Glutamatergic neuron (in vitro differentiated cells): ENCODE results near the gene EXT2. TPM values are rescaled to one million over a fixed set of nuclear protein-coding genes. Genes with fewer than 3 reads are reported as not detected.

Experiments
- DNase-seq: peaks from one replicate; pipeline ENCODE4 v3.0.0; 2022
- H3K27ac Mint-ChIP-seq: one replicate; pipeline ENCODE4 v1.8.0; 2020; ENCODE audit warnings: mild to moderate bottlenecking, mixed read lengths, inconsistent platforms; ENCODE audit not compliant: unreplicated experiment
- H3K27me3 Mint-ChIP-seq: one replicate; pipeline ENCODE4 v1.8.0; 2020; ENCODE audit warnings: mild to moderate bottlenecking, moderate library complexity, mixed read lengths, inconsistent platforms; ENCODE audit not compliant: unreplicated experiment
- H3K36me3 Mint-ChIP-seq: one replicate; pipeline ENCODE4 v1.8.0; 2020; ENCODE audit warnings: mild to moderate bottlenecking, mixed read lengths, inconsistent platforms; ENCODE audit not compliant: unreplicated experiment
- H3K4me1 Mint-ChIP-seq: one replicate; pipeline ENCODE4 v1.8.0; 2020; ENCODE audit warnings: mild to moderate bottlenecking, low read depth, mixed read lengths, inconsistent platforms; ENCODE audit not compliant: unreplicated experiment
- H3K4me3 Mint-ChIP-seq: one replicate; pipeline ENCODE4 v1.8.0; 2020; ENCODE audit warnings: mild to moderate bottlenecking, mixed read lengths, inconsistent platforms; ENCODE audit not compliant: unreplicated experiment
- H3K9me3 Mint-ChIP-seq: one replicate; pipeline ENCODE4 v1.8.0; 2020; ENCODE audit warnings: mild to moderate bottlenecking, moderate library complexity, mixed read lengths, inconsistent platforms; ENCODE audit not compliant: unreplicated experiment
- total RNA-seq: library from RNA; stranded (reverse); fragmentation: NEBNext Ultra II Directional; extraction: Animal tissue kit (Norgen Biotek cat#: 25700); gene quantifications from one replicate; pipeline ENCODE4 v1.2.1, GENCODE V29; 2021; ENCODE audit not compliant: unreplicated experiment
- TF ChIP-seq, protein P1 (sequence below): fragments of 200-600 bp; sonication (generic); IDR thresholded peaks from one replicate; pipeline ENCODE4 v1.5.0; 2021; ENCODE audit not compliant: partially characterized antibody, unreplicated experiment

The EXT2 gene
- total RNA-seq, 1 donor from 2014 or later = 46.3 TPM

DNA sequence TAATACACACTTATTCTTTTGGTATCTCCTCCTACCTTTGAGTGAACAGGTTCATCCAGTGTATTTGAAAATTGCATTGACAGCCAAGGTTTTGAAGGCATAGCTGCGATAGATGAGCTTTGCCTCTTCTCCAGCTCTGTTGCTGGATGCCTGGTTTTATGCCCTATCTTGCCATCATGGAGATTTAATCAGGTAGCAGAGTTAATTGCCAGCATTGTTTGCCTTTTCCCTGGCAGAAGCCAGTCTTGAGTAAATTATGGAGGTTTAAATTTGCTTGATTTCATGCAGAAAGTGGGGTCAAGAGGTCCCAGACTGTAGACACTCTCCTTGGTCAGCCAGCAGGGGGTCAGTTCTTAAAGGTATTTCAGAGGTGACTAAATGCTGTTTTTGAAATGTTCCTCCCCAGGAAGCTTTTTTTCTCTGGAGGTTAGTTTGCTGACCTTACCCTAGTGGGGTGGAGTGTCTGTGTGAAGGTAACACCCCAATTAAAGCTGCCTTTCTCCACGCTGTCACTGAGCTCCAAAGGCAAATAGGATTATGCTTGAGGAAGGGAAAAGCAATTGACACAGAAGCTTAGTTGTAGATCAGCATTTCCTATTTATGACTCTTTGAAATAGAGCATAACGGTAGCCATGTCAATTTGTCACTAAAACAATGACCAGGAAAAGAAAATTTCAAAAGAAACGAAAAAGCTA, 96.0 kb downstream of the EXT2 start:
- Mint-ChIP-seq H3K27me3 (no peaks in the 10 kb centered on the region), H3K4me1 (no peaks in the 10 kb centered on the region), H3K27ac (no peak overlapping the region), H3K4me3 (no peak overlapping the region), H3K9me3 (peaks cover 2% of the 10 kb centered on the region), H3K36me3 (peaks cover 38% of the 10 kb centered on the region)
- DNase-seq = no peak
- TF ChIP-seq, protein P1, sequence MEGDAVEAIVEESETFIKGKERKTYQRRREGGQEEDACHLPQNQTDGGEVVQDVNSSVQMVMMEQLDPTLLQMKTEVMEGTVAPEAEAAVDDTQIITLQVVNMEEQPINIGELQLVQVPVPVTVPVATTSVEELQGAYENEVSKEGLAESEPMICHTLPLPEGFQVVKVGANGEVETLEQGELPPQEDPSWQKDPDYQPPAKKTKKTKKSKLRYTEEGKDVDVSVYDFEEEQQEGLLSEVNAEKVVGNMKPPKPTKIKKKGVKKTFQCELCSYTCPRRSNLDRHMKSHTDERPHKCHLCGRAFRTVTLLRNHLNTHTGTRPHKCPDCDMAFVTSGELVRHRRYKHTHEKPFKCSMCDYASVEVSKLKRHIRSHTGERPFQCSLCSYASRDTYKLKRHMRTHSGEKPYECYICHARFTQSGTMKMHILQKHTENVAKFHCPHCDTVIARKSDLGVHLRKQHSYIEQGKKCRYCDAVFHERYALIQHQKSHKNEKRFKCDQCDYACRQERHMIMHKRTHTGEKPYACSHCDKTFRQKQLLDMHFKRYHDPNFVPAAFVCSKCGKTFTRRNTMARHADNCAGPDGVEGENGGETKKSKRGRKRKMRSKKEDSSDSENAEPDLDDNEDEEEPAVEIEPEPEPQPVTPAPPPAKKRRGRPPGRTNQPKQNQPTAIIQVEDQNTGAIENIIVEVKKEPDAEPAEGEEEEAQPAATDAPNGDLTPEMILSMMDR = no peak

DNA sequence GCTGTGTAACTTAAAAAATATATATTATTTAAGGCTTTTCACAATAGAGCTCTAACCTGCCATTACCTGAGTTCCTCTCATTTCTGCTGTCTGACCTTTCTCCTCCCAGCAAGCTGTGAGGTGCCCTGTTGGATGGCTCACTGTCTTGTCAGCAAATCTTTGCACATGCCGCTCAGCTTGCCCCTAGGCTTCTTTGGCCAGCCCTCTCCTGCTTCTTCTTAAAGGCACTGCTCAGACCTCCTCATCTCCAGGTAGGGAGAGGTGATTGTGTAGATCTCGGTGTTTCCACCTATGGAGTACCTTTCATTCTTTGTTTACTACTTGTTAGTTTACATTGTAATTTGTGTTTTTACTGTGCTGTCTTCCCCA, 96.5 kb downstream of the EXT2 start:
- Mint-ChIP-seq H3K27me3 (no peaks in the 10 kb centered on the region), H3K9me3 (peaks cover 2% of the 10 kb centered on the region), H3K27ac (no peak overlapping the region)

DNA sequence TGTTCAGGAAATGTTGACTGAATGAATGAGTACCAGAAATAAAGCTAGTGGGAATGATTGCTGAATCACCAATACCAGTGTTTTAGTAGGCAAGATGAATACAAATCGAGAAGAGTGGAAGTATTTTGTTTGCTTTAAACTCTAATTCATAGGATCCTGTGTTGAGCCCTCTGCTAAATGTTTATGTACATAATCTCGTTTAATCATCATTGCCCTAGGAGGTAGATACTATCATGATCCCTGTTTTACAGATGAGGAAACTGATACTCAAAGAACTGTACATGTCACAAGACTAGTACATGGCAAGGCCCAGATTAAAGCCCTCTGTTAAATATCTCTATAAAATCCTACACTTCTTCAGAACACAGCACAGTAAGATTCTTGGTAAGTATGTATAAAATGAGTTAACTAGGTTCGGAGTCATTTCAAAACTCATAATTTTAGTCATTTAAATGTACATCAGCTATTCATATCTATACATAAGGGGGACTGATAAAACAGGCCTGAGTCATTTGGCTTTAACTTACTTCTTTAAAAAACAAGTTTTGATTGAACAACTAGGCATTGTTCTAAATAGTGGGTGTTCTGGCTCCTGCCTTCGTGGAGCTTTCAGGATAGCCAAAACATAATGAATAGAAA, 97.1 kb downstream of the EXT2 start:
- Mint-ChIP-seq H3K27ac (no peak overlapping the region), H3K27me3 (no peaks in the 10 kb centered on the region), H3K4me3 (no peak overlapping the region), H3K4me1 (no peaks in the 10 kb centered on the region), H3K9me3 (peaks cover 2% of the 10 kb centered on the region), H3K36me3 (peaks cover 39% of the 10 kb centered on the region)
- DNase-seq = no peak
- TF ChIP-seq, protein P1 = no peak

More for the DNA sequence above, 96.5 kb downstream of the EXT2 start:
- Mint-ChIP-seq H3K4me1 (no peaks in the 10 kb centered on the region), H3K36me3 (peaks cover 42% of the 10 kb centered on the region), H3K4me3 (no peak overlapping the region)
- no peak for DNase-seq
- TF ChIP-seq, protein P1 = no peak

DNA sequence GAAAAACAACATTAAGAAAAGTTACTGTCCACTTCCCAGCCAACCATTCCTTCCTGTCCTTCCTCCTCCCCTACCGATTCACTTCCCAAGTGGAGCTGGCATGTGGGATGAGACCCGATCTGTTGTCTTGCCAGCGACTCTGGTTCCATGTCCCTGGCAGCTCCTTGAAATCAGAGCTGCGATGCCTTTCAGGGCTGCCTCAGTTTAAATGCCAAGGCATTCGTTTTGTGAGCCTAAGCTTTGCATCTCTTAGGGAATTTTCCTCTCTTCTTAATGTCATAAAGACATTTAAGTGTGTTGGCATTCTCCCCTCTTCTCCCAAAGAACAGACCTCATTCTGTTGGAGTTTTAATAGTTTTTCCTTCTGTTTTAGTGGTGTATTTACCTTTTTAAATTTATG, 98.4 kb downstream of the EXT2 start:
- Mint-ChIP-seq H3K27me3 (no peaks in the 10 kb centered on the region), H3K27ac (no peak overlapping the region), H3K4me3 (no peak overlapping the region), H3K36me3 (peaks cover 26% of the 10 kb centered on the region), H3K9me3 (peaks cover 2% of the 10 kb centered on the region), H3K4me1 (no peaks in the 10 kb centered on the region)
- TF ChIP-seq, protein P1 = no peak
- DNase-seq = no peak

DNA sequence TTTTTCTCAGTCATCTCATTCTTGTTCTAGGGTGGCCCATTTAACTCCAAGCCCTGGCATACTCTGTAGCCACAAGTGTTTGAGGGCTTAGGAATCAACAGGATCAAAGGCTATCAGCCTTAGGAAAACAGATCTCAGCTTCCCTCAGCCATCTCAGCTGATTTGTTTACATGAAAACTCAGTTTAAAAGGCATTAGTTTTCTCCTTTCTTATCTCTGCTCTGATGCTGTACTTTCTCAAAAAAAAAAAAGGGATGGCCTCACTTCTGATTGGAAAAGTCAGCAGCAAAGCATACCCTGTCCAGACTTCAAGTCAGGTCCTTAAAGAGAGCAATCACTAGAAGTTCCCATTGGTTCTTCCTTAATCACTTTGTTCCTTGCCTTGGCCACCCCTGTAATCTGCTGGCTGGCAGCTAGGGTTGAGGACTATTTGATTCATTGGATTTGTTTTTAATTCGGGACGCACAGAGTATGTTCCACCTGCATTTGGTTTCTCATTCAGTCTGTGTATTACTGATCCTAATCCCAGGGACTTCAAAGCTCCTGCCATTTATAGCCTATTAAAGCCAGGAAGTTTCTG, 102.8 kb downstream of the EXT2 start:
- no peaks in the 10 kb centered on the region for H3K4me1 Mint-ChIP-seq
- peaks cover 9% of the 10 kb centered on the region for H3K36me3 Mint-ChIP-seq
- no peak overlapping the region for H3K4me3 Mint-ChIP-seq
- TF ChIP-seq, protein P1 = no peak
- DNase-seq = no peak
- no peak overlapping the region for H3K27ac Mint-ChIP-seq
- H3K9me3 Mint-ChIP-seq = peaks cover 2% of the 10 kb centered on the region
- H3K27me3 Mint-ChIP-seq = no peaks in the 10 kb centered on the region
